ENCODE measurements around the gene COL5A3.
"Not testable (repeated sequence)": the region's sequence is repeated elsewhere in the genome, so short reads cannot be mapped to it uniquely, and the experiment has no call there.

The COL5A3 gene

GRCh38 chr19:9970481-9970880 lies 39.8 kb downstream of the COL5A3 start:
- DNase-seq = no peak

GRCh38 chr19:9969688-9969975 lies 40.7 kb downstream of the COL5A3 start:
- no peak for DNase-seq

- DNase-seq = no peak
These were observed 41.2 kb downstream of the COL5A3 start for GRCh38 chr19:9968820-9969687.

GRCh38 chr19:9967326-9967725 lies 43.0 kb downstream of the COL5A3 start:
- DNase-seq = no peak

GRCh38 chr19:9966448-9966847 lies 43.9 kb downstream of the COL5A3 start:
- no peak for DNase-seq

- DNase-seq = no peak
These were observed 44.3 kb downstream of the COL5A3 start for GRCh38 chr19:9966024-9966423.

GRCh38 chr19:9962623-9963290 lies 47.5 kb downstream of the COL5A3 start:
- DNase-seq = no peak

- DNase-seq = no peak
These were observed 49.2 kb downstream of the COL5A3 start for GRCh38 chr19:9961103-9961502.

GRCh38 chr19:9958379-9958821 lies 51.9 kb downstream of the COL5A3 start:
- DNase-seq = no peak

- no peak for DNase-seq
These were observed 53.3 kb downstream of the COL5A3 start for GRCh38 chr19:9956956-9957355.

GRCh38 chr19:9953802-9954542 lies 56.3 kb downstream of the COL5A3 start:
- DNase-seq = no peak

GRCh38 chr19:9952276-9952675 lies 58.0 kb downstream of the COL5A3 start:
- DNase-seq = no peak

GRCh38 chr19:9947441-9947840 lies 62.9 kb downstream of the COL5A3 start:
- DNase-seq = no peak

GRCh38 chr19:9946528-9947125 lies 63.7 kb downstream of the COL5A3 start:
- DNase-seq = not testable (repeated sequence)

GRCh38 chr19:9945319-9945966 lies 64.9 kb downstream of the COL5A3 start:
- peak; percentile 6 for DNase-seq

- no peak for DNase-seq
These were observed 66.6 kb downstream of the COL5A3 start for GRCh38 chr19:9943744-9944143.

- no peak for DNase-seq
These were observed 68.6 kb downstream of the COL5A3 start for GRCh38 chr19:9941671-9942070.

- DNase-seq = no peak
These were observed 69.1 kb downstream of the COL5A3 start for GRCh38 chr19:9941231-9941630.

GRCh38 chr19:9940778-9941177 lies 69.5 kb downstream of the COL5A3 start:
- DNase-seq = no peak

- no peak for DNase-seq
These were observed 70.9 kb downstream of the COL5A3 start for GRCh38 chr19:9939301-9939913.

GRCh38 chr19:9937001-9937411 lies 73.3 kb downstream of the COL5A3 start:
- DNase-seq = no peak

- peak; percentile 17 for DNase-seq
These were observed 73.8 kb downstream of the COL5A3 start, which contains the start of gene OLFM2 for GRCh38 chr19:9936326-9937000. TSS of gene OLFM2 (minus strand) at chr19:9936515. CDS start at chr19:9936366, 149 bp downstream.

Data from stimulated activated naive CD4-positive, alpha-beta T cell treated with Interleukin-2 at 50 U/mL for 16 hours (primary cell).